Lower leg skin (tissue), 3 donors: ENCODE measurements around the gene GNAS.

Experiments
- POLR2A ChIP-seq, 2 donors: fragments of 450-650 bp; IDR thresholded peaks; one replicate each; pipeline ENCODE4 v1.6.1; 2016 to 2017; ENCODE audit warnings: antibody characterized with exemption in 2 of 2, mild to moderate bottlenecking in 1 of 2, moderate library complexity in 1 of 2
- TF ChIP-seq, protein P1 (sequence below), 3 donors: fragments of 450-650 bp; IDR thresholded peaks; one replicate each; pipeline ENCODE4 v1.5.1; 2016; ENCODE audit warnings: antibody characterized with exemption in 3 of 3, mild to moderate bottlenecking in 3 of 3, moderate library complexity in 2 of 3

DNA sequence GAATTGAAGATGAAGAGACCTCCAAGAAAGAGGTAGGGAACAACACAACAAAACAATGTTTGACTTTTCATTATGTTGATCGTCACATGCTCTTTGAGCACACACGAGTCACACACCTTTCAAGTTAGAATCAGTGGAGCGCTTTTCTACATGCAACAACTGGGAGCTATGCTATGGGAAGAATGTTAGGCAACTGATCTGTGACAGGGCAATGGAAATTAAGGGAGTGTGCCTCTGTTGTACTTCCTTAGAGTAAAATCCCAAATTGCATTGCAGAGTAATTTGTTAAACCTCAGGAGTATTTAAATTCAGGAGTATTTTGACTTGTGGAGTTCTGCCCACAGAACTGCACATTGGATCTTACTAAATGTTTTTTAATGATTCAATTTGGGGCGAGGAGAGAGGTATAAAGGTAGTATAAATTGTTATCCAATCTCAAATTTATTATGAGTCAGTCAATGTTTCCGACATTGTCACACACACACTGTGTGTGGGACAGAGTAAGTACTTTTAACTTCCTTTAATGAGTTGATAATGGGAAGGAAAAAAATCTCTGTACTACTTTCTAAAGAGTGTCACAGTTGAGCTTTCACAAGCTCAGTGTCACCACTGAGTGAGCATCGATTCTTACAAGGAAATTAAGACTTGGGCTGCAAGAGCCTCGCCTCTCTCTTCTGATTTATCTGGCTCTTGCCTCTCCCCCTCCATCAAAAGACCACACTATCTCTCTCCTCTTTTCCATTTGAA lies 10.7 kb downstream of the GNAS start:
- TF ChIP-seq, protein P1, sequence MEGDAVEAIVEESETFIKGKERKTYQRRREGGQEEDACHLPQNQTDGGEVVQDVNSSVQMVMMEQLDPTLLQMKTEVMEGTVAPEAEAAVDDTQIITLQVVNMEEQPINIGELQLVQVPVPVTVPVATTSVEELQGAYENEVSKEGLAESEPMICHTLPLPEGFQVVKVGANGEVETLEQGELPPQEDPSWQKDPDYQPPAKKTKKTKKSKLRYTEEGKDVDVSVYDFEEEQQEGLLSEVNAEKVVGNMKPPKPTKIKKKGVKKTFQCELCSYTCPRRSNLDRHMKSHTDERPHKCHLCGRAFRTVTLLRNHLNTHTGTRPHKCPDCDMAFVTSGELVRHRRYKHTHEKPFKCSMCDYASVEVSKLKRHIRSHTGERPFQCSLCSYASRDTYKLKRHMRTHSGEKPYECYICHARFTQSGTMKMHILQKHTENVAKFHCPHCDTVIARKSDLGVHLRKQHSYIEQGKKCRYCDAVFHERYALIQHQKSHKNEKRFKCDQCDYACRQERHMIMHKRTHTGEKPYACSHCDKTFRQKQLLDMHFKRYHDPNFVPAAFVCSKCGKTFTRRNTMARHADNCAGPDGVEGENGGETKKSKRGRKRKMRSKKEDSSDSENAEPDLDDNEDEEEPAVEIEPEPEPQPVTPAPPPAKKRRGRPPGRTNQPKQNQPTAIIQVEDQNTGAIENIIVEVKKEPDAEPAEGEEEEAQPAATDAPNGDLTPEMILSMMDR (IDR thresholded peaks at IDR 0.05), result no peak
- TF ChIP-seq POLR2A (IDR thresholded peaks at IDR 0.05), result no peak
